Uterus (tissue), 4 donors: ENCODE results near the gene CYP1A1. TPM values are rescaled to one million over a fixed set of nuclear protein-coding genes. Genes with fewer than 3 reads are reported as not detected.

Experiments
- DNase-seq, 2 donors: peaks; one replicate each; pipeline ENCODE4 v3.0.0-alpha.2; 2019 to 2020
- H3K27ac ChIP-seq, 2 donors: fragments of 200-600 bp; sonication (generic); 1 replicate in 1 of 2; 2 replicates in 1 of 2; pipeline ENCODE4 v1.5.1; 2016 to 2018
- H3K27me3 ChIP-seq, 2 donors: fragments of 200-600 bp; sonication (generic); one replicate each; pipeline ENCODE4 v1.5.1; 2018 to 2019; ENCODE audit warnings: control low read depth in 1 of 2
- H3K36me3 ChIP-seq, 2 donors: fragments of 200-600 bp; sonication (generic); one replicate each; pipeline ENCODE4 v1.5.1; 2019; ENCODE audit warnings: control low read depth in 1 of 2
- H3K4me1 ChIP-seq, 2 donors: fragments of 200-600 bp; sonication (generic); one replicate each; pipeline ENCODE4 v1.5.1; 2018 to 2019; ENCODE audit warnings: control low read depth in 1 of 2
- H3K4me3 ChIP-seq, 2 donors: fragments of 200-600 bp; sonication (generic); 1 replicate in 1 of 2; 2 replicates in 1 of 2; pipeline ENCODE4 v1.5.1; 2018 to 2019; ENCODE audit warnings: mild to moderate bottlenecking in 1 of 2
- H3K9me3 ChIP-seq, 2 donors: fragments of 200-600 bp; sonication (generic); one replicate each; pipeline ENCODE4 v1.5.1; 2019; ENCODE audit warnings: control low read depth in 1 of 2
- POLR2A ChIP-seq, 2 donors: fragments of 450-650 bp; IDR thresholded peaks; one replicate each; pipeline ENCODE4 v1.6.1; 2016; ENCODE audit warnings: antibody characterized with exemption in 2 of 2, mild to moderate bottlenecking in 1 of 2, moderate library complexity in 1 of 2
- intact Hi-C: fragments of 100-400 bp; cut with DNase I; formaldehyde crosslinking; loops from one replicate; pipeline ENCODE4 v1.15.1; 2023; ENCODE audit warnings: low total_unique reads
- total RNA-seq, 4 donors: library from RNA; depleted of rRNA in 3 of 4; stranded (reverse); fragments of >200 nt in 3 of 4; gene quantifications; one replicate each; pipeline versions ENCODE4 v1.1.0 to v1.2.4, GENCODE V29; 2014 to 2023
- TF ChIP-seq, protein P1 (sequence below), 4 experiments: fragments of 200-600 bp in 2 of 4; fragments of 450-650 bp in 2 of 4; sonication (generic) in 2 of 4; IDR thresholded peaks; one replicate each; pipeline ENCODE4 v1.5.1; 2016 to 2019; ENCODE audit warnings: antibody characterized with exemption in 4 of 4, mild to moderate bottlenecking in 2 of 4, moderate library complexity in 1 of 4
- donor health status: DM: yes; HTN: yes; CAD: no.

Gene CYP1A1
- total RNA-seq, 4 donors from 2014 or later: 0.29 to 6.2 TPM; not detected in 2

DNA sequence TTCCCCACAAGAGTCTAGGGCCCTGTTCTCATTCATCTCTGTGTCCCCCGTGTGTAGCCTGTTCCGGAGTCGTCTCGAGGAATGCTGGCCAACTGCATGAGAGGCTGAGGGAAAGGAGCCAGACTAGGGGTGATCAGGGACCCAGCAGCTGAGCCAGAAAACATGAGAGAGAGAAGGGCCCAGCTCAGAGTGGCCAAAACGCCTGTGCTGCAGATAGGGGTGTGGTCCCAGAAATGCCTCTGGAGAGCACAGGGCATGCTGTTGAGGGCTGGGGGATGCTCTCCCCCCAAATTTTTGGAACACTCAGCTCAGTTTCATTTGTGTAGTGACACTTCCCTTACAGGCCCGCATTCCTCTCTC lies 37.4 kb upstream of the CYP1A1 start:
- TF ChIP-seq, protein P1, sequence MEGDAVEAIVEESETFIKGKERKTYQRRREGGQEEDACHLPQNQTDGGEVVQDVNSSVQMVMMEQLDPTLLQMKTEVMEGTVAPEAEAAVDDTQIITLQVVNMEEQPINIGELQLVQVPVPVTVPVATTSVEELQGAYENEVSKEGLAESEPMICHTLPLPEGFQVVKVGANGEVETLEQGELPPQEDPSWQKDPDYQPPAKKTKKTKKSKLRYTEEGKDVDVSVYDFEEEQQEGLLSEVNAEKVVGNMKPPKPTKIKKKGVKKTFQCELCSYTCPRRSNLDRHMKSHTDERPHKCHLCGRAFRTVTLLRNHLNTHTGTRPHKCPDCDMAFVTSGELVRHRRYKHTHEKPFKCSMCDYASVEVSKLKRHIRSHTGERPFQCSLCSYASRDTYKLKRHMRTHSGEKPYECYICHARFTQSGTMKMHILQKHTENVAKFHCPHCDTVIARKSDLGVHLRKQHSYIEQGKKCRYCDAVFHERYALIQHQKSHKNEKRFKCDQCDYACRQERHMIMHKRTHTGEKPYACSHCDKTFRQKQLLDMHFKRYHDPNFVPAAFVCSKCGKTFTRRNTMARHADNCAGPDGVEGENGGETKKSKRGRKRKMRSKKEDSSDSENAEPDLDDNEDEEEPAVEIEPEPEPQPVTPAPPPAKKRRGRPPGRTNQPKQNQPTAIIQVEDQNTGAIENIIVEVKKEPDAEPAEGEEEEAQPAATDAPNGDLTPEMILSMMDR (IDR thresholded peaks at IDR 0.05): no peak
- TF ChIP-seq POLR2A (IDR thresholded peaks at IDR 0.05): no peak
- Histone ChIP-seq H3K4me3 (no peak overlapping the region), H3K27ac (no peak overlapping the region), H3K27me3 (no peaks in the 10 kb centered on the region), H3K36me3 (no peaks in the 10 kb centered on the region), H3K4me1 (no peaks in the 10 kb centered on the region), H3K9me3 (no peaks in the 10 kb centered on the region)
- intact Hi-C loops: no loop called here
- no peak for DNase-seq

DNA sequence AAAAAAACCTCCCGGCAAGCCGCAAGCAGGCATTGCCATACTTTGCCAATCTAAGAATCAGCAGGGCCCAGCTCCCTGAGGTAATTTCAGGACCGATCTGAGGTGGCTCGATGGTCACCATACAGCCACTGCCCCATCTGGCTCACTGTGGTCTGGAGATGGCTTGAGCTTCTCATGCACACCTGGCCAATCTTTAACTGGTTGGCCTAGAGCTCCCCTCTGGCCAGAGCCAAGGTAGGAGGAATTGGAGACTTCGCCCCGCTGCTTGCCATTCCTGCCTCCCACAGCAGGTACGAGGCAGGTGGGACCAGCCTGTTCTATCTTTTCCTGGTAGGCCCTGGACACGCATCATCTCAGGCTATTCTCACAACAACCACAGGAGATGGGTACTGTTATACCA lies 33.4 kb upstream of the CYP1A1 start:
- intact Hi-C loops: no loop called here
- H3K4me3 ChIP-seq: no peak overlapping the region
- H3K27me3 ChIP-seq: no peaks in the 10 kb centered on the region
- no peaks in the 10 kb centered on the region for H3K36me3 ChIP-seq
- DNase-seq: no peak
- H3K9me3 ChIP-seq: no peaks in the 10 kb centered on the region
- H3K4me1 ChIP-seq: no peaks in the 10 kb centered on the region
- H3K27ac ChIP-seq: no peak overlapping the region
- TF ChIP-seq POLR2A (IDR thresholded peaks at IDR 0.05): no peak

DNA sequence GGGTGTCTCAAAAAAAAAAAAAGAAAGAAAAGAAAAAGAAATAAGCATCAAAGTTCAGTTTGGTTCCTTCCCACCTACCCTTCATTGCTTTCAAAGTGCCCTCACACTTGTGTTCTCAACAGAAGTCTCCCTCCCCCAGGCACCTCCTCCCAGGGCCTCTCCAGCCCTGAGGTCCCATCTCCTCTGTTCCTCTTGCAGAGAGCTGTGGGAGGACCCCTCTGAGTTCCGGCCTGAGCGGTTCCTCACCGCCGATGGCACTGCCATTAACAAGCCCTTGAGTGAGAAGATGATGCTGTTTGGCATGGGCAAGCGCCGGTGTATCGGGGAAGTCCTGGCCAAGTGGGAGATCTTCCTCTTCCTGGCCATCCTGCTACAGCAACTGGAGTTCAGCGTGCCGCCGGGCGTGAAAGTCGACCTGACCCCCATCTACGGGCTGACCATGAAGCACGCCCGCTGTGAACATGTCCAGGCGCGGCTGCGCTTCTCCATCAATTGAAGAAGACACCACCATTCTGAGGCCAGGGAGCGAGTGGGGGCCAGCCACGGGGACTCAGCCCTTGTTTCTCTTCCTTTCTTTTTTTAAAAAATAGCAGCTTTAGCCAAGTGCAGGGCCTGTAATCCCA lies 29.4 kb upstream of the CYP1A1 start:
- TF ChIP-seq, protein P1 (IDR thresholded peaks at IDR 0.05): no peak
- TF ChIP-seq POLR2A (IDR thresholded peaks at IDR 0.05): no peak
- no peak for DNase-seq
- Histone ChIP-seq H3K36me3 (no peaks in the 10 kb centered on the region), H3K9me3 (no peaks in the 10 kb centered on the region), H3K4me3 (no peak overlapping the region), H3K27ac (no peak overlapping the region), H3K4me1 (no peaks in the 10 kb centered on the region), H3K27me3 (no peaks in the 10 kb centered on the region)
- intact Hi-C loops: no loop called here

DNA sequence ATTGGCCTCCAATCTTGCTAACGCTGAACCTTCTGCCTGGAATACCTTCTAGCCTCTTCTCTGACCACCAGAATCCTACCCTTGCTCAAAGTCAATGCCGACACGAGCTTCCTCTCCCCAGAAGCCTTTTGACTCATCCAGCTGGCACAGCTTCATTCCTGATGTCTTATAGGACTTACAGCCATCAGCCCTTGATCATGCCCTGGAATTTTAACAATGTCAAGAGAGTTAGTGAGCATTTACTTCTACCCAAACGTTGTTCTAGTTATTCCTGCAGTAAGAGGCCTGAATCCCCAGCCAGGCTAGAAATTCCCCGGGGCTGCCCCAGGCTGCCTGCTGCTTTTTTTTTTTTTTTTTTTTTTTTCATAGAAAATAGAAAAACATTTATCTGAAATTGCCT lies 27.2 kb upstream of the CYP1A1 start:
- H3K27me3 ChIP-seq: no peaks in the 10 kb centered on the region
- intact Hi-C loops: no loop called here

DNA sequence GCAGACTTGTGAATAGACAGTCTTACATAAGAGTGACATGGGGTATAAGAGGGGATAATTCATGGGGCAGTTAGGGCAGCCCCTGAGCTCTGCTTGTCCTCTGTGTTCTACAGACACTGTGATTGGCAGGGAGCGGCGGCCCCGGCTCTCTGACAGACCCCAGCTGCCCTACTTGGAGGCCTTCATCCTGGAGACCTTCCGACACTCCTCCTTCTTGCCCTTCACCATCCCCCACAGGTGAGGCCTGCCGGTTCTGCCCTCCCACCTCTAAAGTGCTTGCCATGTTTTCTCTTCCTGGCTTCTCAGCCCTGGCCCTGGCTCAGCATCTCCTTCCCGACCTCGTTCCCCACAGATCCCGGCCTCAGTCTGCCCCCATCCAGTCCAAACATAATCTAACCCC lies 26.7 kb upstream of the CYP1A1 start:
- TF ChIP-seq, protein P1 (IDR thresholded peaks at IDR 0.05): no peak
- TF ChIP-seq POLR2A (IDR thresholded peaks at IDR 0.05): no peak
- DNase-seq: no peak
- intact Hi-C loops: no loop called here
- no peaks in the 10 kb centered on the region for H3K9me3 ChIP-seq
- H3K4me1 ChIP-seq: no peaks in the 10 kb centered on the region
- no peak overlapping the region for H3K4me3 ChIP-seq
- no peaks in the 10 kb centered on the region for H3K36me3 ChIP-seq
- no peak overlapping the region for H3K27ac ChIP-seq
- H3K27me3 ChIP-seq: no peaks in the 10 kb centered on the region

More for the DNA sequence above, 27.2 kb upstream of the CYP1A1 start:
- no peak for DNase-seq
- no peaks in the 10 kb centered on the region for H3K36me3 ChIP-seq
- no peak overlapping the region for H3K4me3 ChIP-seq
- no peaks in the 10 kb centered on the region for H3K4me1 ChIP-seq
- H3K27ac ChIP-seq: no peak overlapping the region
- TF ChIP-seq, protein P1 (IDR thresholded peaks at IDR 0.05): no peak
- no peak for TF ChIP-seq POLR2A (IDR thresholded peaks at IDR 0.05)
- H3K9me3 ChIP-seq: no peaks in the 10 kb centered on the region

DNA sequence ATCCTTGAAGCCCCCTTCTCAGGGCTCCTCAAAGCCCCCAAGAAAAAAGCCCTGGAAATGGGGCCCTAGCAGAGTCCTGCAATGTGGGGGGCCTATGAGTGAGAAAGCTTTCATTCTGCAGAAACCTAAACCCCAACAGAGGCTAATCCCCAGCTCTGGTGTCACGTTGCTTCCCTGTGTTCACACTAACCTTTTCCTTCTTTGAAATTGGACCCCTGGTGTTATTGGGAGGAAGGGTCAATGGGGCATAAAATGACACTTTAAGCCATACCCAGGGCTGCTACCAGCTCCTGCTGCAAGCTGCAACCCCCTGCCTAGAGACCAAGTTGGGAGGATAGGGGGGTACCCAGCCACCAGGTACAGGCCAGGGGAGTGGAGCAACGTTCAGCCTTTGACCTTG lies 25.4 kb upstream of the CYP1A1 start:
- H3K36me3 ChIP-seq: no peaks in the 10 kb centered on the region
- DNase-seq: no peak
- no peak overlapping the region for H3K27ac ChIP-seq
- H3K27me3 ChIP-seq: no peaks in the 10 kb centered on the region
- TF ChIP-seq POLR2A (IDR thresholded peaks at IDR 0.05): no peak
- TF ChIP-seq, protein P1 (IDR thresholded peaks at IDR 0.05): no peak
- no peaks in the 10 kb centered on the region for H3K9me3 ChIP-seq
- intact Hi-C loops: no loop called here
- no peak overlapping the region for H3K4me3 ChIP-seq
- H3K4me1 ChIP-seq: no peaks in the 10 kb centered on the region
